Left kidney (tissue), 2 donors: ENCODE data around the gene WNT9B. TPM values are rescaled to one million over a fixed set of nuclear protein-coding genes. Genes with fewer than 3 reads are reported as not detected.

Experiments used
- DNase-seq: peaks from one replicate; pipeline ENCODE4 v3.0.0-alpha.2; 2013
- polyA plus RNA-seq: library from polyadenylated mRNA; unstranded; fragments of 120-200 nt; gene quantifications from one replicate; pipeline ENCODE4 v1.2.1, GENCODE V29; 2013; ENCODE audit not compliant: insufficient read length

The WNT9B gene
- polyA plus RNA-seq, 1 donor, result 8.5 TPM

GRCh38 chr17:46850688-46851028 lies 725 bp upstream of the WNT9B start:
- no peak for DNase-seq

- DNase-seq, result no peak
Measured at GRCh38 chr17:46853896-46854444, 2.6 kb downstream of the WNT9B start.

DNA sequence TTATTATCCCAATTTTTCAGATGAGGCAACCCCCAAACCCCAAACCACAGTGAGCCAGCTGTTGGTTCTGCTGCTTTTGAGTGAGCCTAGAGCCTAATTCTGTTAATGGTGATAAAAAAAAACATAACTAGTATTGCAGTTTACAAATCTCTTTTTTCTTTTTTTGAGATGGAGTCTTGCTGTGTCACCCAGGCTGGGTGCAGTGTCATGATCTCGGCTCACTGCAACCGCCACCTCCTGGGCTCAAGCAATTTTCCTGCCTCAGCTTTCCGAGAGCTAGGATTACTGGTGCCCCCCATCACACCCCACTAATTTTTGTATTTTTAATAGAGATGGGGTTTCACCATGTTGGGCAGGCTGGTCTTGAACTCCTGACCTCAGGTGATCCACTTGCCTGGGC lies 3.1 kb downstream of the WNT9B start:
- DNase-seq, result no peak

- DNase-seq, result no peak
Measured at GRCh38 chr17:46854948-46855347, 3.6 kb downstream of the WNT9B start.

GRCh38 chr17:46857600-46857999 lies 6.2 kb downstream of the WNT9B start:
- no peak for DNase-seq

- DNase-seq, result no peak
Measured at GRCh38 chr17:46859996-46860395, 8.6 kb downstream of the WNT9B start.

GRCh38 chr17:46862949-46863348 lies 11.6 kb downstream of the WNT9B start:
- DNase-seq, result no peak

GRCh38 chr17:46863383-46864121 lies 12.2 kb downstream of the WNT9B start:
- DNase-seq, result no peak

GRCh38 chr17:46865100-46865499 lies 13.7 kb downstream of the WNT9B start:
- DNase-seq, result no peak

GRCh38 chr17:46866325-46866724 lies 14.9 kb downstream of the WNT9B start:
- no peak for DNase-seq

GRCh38 chr17:46866747-46867146 lies 15.4 kb downstream of the WNT9B start:
- no peak for DNase-seq

DNA sequence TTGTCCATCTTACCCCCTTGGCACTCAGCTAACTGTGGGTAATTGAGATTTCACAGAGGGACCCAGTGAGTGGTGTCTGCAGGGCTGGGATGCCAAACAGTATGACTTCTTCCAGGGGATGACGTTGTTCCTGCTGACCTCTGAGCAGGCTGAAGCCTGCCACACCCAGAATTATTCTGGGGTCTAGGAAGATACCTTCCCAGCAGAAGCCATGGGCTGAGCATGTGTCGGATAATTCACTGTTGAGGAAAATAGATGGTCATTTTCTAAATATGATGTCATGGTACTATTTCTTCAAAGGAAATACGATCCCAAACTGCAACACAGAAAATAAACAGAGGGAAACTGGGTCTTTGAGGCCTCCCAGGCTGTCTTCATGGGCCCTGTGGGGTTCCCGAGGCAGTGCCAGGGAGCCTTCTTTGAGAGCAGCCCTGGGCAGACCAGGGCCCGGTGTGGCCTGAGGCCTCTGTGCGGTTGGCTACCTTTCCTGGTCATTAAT lies 17.4 kb downstream of the WNT9B start:
- no peak for DNase-seq

GRCh38 chr17:46869296-46869695 lies 17.9 kb downstream of the WNT9B start:
- no peak for DNase-seq

DNA sequence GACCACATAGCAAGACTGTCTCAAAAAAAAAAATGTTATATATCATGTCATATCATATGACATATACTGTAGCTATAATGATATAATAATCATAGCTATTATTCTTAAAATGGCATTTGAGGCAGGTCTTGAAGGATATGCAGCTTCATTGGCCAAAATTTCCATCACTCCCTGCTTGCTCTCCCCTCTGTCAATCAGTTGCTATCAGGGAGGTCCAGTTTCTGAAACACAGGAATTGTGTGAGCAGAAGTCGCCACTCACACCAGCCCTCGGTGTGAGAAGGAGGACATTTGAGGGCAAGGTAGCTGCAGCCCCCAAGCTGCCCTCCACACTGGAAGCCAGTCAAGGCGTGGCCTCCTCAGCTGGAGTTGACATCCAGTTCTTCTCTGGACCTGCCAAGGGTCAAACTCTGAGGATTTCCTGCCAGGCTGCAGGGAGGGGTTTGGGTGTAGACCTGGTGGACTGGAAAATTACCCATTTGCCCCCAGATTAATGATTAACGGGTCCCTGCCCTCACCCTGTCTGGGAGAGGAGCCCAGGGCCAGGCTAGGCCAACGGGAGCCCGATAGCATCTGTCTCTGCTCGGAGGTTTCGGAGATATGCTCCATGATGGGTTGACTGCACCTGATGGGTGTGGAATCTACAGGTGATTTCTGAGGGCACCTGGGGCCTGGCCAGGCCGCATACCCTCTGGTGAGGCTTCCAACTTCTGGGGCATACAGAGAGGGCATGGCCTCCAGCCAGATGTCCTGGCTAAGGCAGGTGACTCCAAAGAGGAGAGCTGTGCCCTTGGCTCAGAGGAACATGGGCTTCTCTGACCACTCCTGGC lies 18.8 kb downstream of the WNT9B start:
- DNase-seq, result no peak

DNA sequence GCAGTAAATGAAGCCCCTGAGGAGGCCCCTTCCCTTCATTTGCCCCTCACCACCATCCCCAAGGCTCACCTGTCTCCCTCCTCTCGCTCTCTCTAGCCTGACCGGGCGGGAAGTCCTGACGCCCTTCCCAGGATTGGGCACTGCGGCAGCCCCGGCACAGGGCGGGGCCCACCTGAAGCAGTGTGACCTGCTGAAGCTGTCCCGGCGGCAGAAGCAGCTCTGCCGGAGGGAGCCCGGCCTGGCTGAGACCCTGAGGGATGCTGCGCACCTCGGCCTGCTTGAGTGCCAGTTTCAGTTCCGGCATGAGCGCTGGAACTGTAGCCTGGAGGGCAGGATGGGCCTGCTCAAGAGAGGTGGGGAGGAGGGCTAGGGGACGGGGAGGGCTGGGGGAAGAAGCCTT lies 21.0 kb downstream of the WNT9B start:
- DNase-seq, result no peak

- no peak for DNase-seq
Measured at GRCh38 chr17:46873941-46874645, 22.7 kb downstream of the WNT9B start.

GRCh38 chr17:46874906-46875305 lies 23.5 kb downstream of the WNT9B start:
- DNase-seq, result no peak

- DNase-seq, result no peak
Measured at GRCh38 chr17:46875849-46876352, 24.5 kb downstream of the WNT9B start.

DNA sequence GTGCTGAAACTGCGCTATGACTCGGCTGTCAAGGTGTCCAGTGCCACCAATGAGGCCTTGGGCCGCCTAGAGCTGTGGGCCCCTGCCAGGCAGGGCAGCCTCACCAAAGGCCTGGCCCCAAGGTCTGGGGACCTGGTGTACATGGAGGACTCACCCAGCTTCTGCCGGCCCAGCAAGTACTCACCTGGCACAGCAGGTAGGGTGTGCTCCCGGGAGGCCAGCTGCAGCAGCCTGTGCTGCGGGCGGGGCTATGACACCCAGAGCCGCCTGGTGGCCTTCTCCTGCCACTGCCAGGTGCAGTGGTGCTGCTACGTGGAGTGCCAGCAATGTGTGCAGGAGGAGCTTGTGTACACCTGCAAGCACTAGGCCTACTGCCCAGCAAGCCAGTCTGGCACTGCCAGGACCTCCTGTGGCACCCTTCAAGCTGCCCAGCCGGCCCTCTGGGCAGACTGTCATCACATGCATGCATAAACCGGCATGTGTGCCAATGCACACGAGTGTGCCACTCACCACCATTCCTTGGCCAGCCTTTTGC lies 25.0 kb downstream of the WNT9B start:
- DNase-seq, result no peak

GRCh38 chr17:46876926-46877325 lies 25.5 kb downstream of the WNT9B start:
- no peak for DNase-seq

DNA sequence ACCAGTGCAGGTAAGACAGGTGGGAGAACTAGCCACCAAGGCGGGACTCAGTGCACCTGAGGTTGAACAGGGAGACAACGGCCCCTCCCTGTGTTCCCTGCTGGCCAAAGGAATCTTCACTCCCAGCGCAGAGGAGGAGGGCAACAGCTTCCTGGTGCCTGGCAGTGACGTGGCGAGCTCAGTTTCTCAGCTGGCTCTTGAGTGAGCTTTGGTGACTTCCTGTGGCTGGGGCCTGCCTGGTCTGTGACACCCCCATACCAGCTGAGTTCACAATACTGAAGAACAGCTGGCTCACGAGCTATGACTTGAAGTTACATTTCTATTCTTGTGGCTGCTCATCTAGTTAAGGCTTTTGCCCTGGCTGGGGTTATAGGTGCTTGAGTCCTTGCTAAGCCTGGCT lies 26.1 kb downstream of the WNT9B start:
- DNase-seq, result no peak

- DNase-seq, result no peak
Measured at GRCh38 chr17:46878055-46878454, 26.7 kb downstream of the WNT9B start.
